HFF-Myc (cell line): ENCODE results near the gene TOM1L1.

Experiments used
- DNase-seq: peaks from one replicate; pipeline ENCODE4 v3.0.0-alpha.2; 2011; ENCODE audit warnings: low read depth; ENCODE audit errors: extremely low read depth
- H3K4me3 ChIP-seq: replicated peaks from 2 replicates; pipeline ENCODE4 v1.5.1; 2011; ENCODE audit warnings: low read depth, mild to moderate bottlenecking, control low read depth, low read length
- CTCF ChIP-seq: IDR thresholded peaks from 2 replicates; pipeline ENCODE4 v1.5.1; 2012; ENCODE audit warnings: mild to moderate bottlenecking, low read depth, low read length, control low read depth; ENCODE audit errors: missing control alignments

TOM1L1 gene

GRCh38 chr17:54992797-54993639, 92.4 kb downstream of the TOM1L1 start:
- H3K4me3 ChIP-seq, result no peak overlapping the region
- DNase-seq, result peak; percentile 10
- TF ChIP-seq CTCF, result peak; percentile 41

GRCh38 chr17:54996441-54996840, 95.8 kb downstream of the TOM1L1 start:
- H3K4me3 ChIP-seq, result no peak overlapping the region
- no peak for TF ChIP-seq CTCF
- DNase-seq, result no peak

- DNase-seq, result no peak
- no peak for TF ChIP-seq CTCF
- H3K4me3 ChIP-seq, result no peak overlapping the region
These were observed 101.8 kb downstream of the TOM1L1 start for GRCh38 chr17:55002458-55002857.

- no peak for DNase-seq
- H3K4me3 ChIP-seq, result no peak overlapping the region
- TF ChIP-seq CTCF, result no peak
These were observed 103.8 kb downstream of the TOM1L1 start for GRCh38 chr17:55004484-55004883.

GRCh38 chr17:55005520-55005919, 104.9 kb downstream of the TOM1L1 start:
- DNase-seq, result peak; percentile 14
- no peak overlapping the region for H3K4me3 ChIP-seq
- TF ChIP-seq CTCF, result peak; percentile 45
